ENCODE results near the gene DNMBP. TPM values are rescaled to one million over a fixed set of nuclear protein-coding genes. Genes with fewer than 3 reads are reported as not detected.

DNMBP gene
- total RNA-seq, 5 donors from 2014 or later (not counting 1 experiment from before 2014, with no cell fraction given) = 4.4 to 5.8 (median 4.6) TPM

DNA sequence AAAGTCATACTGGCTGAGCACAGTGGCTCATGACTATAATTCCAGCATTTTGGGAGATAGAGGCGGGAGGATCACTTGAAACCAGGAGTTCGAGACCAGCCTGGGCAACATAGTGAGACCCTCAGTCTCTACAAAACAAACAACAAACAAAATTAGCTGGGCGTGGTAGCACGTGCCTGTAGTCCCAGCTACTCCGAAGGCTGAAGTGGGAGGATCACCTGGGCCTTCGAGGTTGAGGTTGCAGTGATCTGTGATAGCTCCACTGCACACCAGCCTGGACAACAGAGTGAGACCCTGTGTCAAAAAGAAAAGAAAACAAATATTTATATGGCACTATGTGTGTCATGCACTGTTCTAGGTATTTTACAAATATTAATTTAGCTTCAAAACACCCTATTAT lies 94.3 kb downstream of the DNMBP start:
- H3K4me1 Mint-ChIP-seq = no peaks in the 10 kb centered on the region
- ATAC-seq (replicated peaks in 1 of 4) (no peak), DNase-seq (no peak)
- Histone ChIP-seq H3K9me3 (no peaks in the 10 kb centered on the region), H3K36me3 (ENCODE audit: control insufficient read depth in 2 of 2, extremely low read depth in 1 of 2, insufficient read depth in 1 of 2, low read length in 1 of 2) (peaks cover 0 to 3% of the 10 kb centered on the region in 2 donors), H3K4me1 (ENCODE audit: control insufficient read depth in 1 of 2, extremely low read depth in 1 of 2, insufficient read depth in 2 of 2, low read length in 2 of 2) (no peaks in the 10 kb centered on the region), H3K27ac (ENCODE audit: low read length) (no peak overlapping the region), H3K4me3 (ENCODE audit: control insufficient read depth in 1 of 2, extremely low read depth in 1 of 2, low read length in 1 of 2) (no peak overlapping the region), H3K27me3 (replicated peaks in 1 of 2; ENCODE audit: control insufficient read depth in 2 of 2, extremely low read depth in 1 of 2, insufficient read depth in 2 of 2, low read length in 1 of 2) (no peaks in the 10 kb centered on the region)
- 92% methylated on average over 2 of the region's 6 CpGs for WGBS (ENCODE audit: insufficient coverage)
- H3K36me3 Mint-ChIP-seq = peaks cover 3% of the 10 kb centered on the region
- H3K27ac Mint-ChIP-seq = no peak overlapping the region
- POLR2A ChIA-PET = no interaction called here
- no peak overlapping the region for H3K4me3 Mint-ChIP-seq
- CTCF ChIA-PET = no interaction called here
- H3K27me3 Mint-ChIP-seq = no peaks in the 10 kb centered on the region
- H3K9me3 Mint-ChIP-seq = no peaks in the 10 kb centered on the region

DNA sequence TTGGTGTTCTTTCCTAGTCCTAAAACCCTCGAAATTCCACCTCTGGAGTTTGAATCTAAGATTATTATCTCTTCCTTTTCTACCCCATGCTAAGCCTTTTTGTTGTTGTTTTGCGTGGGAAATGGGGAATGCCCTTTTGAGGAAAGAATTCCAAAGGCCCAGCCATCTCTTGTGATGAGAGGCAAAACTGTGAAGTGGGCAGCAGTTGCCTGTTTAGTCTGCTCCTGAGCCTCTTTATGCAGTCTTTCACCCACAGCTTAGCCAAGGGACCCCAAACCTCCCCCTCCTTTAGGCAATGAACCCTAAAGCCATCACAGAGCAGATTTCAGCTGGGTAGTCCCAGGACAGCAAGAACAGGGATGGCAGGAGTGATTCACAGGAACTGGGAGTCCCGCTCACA lies 95.5 kb downstream of the DNMBP start:
- peaks cover 3% of the 10 kb centered on the region for H3K36me3 Mint-ChIP-seq
- Histone ChIP-seq H3K4me3 (ENCODE audit: control insufficient read depth in 1 of 2, extremely low read depth in 1 of 2, low read length in 1 of 2) (no peak overlapping the region), H3K4me1 (ENCODE audit: control insufficient read depth in 1 of 2, extremely low read depth in 1 of 2, insufficient read depth in 2 of 2, low read length in 2 of 2) (no peaks in the 10 kb centered on the region), H3K27ac (ENCODE audit: low read length) (no peak overlapping the region), H3K36me3 (ENCODE audit: control insufficient read depth in 2 of 2, extremely low read depth in 1 of 2, insufficient read depth in 1 of 2, low read length in 1 of 2) (peaks cover 0 to 3% of the 10 kb centered on the region in 2 donors), H3K9me3 (no peaks in the 10 kb centered on the region), H3K27me3 (replicated peaks in 1 of 2; ENCODE audit: control insufficient read depth in 2 of 2, extremely low read depth in 1 of 2, insufficient read depth in 2 of 2, low read length in 1 of 2) (no peaks in the 10 kb centered on the region)
- no peaks in the 10 kb centered on the region for H3K9me3 Mint-ChIP-seq
- ChIA-PET CTCF (no interaction called here), POLR2A (no interaction called here)
- no peak overlapping the region for H3K27ac Mint-ChIP-seq
- WGBS (ENCODE audit: insufficient coverage) = no CpG with 5 or more reads among the region's 3 CpGs
- no peaks in the 10 kb centered on the region for H3K27me3 Mint-ChIP-seq
- no peaks in the 10 kb centered on the region for H3K4me1 Mint-ChIP-seq
- H3K4me3 Mint-ChIP-seq = no peak overlapping the region
- ATAC-seq (replicated peaks in 1 of 4) (no peak), DNase-seq (no peak)

DNA sequence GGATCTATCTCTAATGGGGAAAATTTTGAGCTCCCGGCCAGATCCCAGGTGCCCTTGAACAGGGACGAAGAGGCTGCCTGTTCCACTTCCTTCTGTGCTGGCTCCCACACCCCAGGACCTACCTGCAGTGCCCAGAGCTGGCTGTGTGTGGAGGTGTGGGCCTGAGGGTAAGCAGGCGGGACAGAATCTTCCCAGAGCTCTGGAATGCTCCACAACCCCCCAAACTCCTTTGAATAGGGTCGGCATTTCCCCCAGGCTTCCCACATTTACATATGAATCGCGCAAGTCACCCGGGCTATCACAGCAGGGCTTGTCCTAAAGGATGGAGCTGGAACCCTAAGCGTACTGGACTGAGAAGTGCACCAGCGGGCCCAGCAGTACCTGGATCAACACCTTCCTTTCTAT lies 95.9 kb downstream of the DNMBP start:
- POLR2A ChIA-PET = no interaction called here
- peaks cover 5% of the 10 kb centered on the region for H3K36me3 Mint-ChIP-seq
- H3K27me3 ChIP-seq (replicated peaks in 1 of 2; ENCODE audit: control insufficient read depth in 2 of 2, extremely low read depth in 1 of 2, insufficient read depth in 2 of 2, low read length in 1 of 2) = no peaks in the 10 kb centered on the region
- H3K9me3 Mint-ChIP-seq = no peaks in the 10 kb centered on the region
- no peaks in the 10 kb centered on the region for H3K27me3 Mint-ChIP-seq
- no peak for ATAC-seq (replicated peaks in 1 of 4)
- H3K4me1 ChIP-seq (ENCODE audit: control insufficient read depth in 1 of 2, extremely low read depth in 1 of 2, insufficient read depth in 2 of 2, low read length in 2 of 2) = no peaks in the 10 kb centered on the region
- H3K4me1 Mint-ChIP-seq = no peaks in the 10 kb centered on the region
- H3K9me3 ChIP-seq = no peaks in the 10 kb centered on the region
- no peak overlapping the region for H3K27ac Mint-ChIP-seq
- CTCF ChIA-PET = no interaction called here
- WGBS (ENCODE audit: insufficient coverage) = 85% methylated on average over 6 of the region's 9 CpGs
- H3K4me3 ChIP-seq (ENCODE audit: control insufficient read depth in 1 of 2, extremely low read depth in 1 of 2, low read length in 1 of 2) = no peak overlapping the region
- H3K27ac ChIP-seq (ENCODE audit: low read length) = no peak overlapping the region
- H3K36me3 ChIP-seq (ENCODE audit: control insufficient read depth in 2 of 2, extremely low read depth in 1 of 2, insufficient read depth in 1 of 2, low read length in 1 of 2) = peaks cover 0 to 5% of the 10 kb centered on the region in 2 donors
- no peak overlapping the region for H3K4me3 Mint-ChIP-seq
- no peak for DNase-seq

DNA sequence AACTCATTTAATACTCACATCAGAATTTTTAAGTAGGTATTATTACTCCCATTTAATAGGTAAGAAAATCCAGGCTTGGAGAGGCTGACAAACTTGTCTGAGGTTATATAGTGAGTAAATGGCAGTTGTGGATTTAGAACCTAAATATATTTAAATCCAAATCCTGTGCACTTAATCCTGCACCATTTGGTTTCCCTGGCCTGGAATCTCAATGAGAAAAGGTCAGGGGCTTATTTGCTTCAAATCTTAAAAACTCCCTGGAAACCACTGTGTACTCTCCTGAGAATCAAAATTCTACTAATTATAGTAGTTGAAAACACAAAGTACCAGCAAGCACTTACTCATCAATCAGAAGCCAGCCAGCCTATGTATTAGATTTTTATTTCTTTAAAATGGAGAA lies 97.7 kb downstream of the DNMBP start:
- Histone ChIP-seq H3K27me3 (replicated peaks in 1 of 2; ENCODE audit: control insufficient read depth in 2 of 2, extremely low read depth in 1 of 2, insufficient read depth in 2 of 2, low read length in 1 of 2) (no peaks in the 10 kb centered on the region), H3K27ac (ENCODE audit: low read length) (no peak overlapping the region), H3K4me1 (ENCODE audit: control insufficient read depth in 1 of 2, extremely low read depth in 1 of 2, insufficient read depth in 2 of 2, low read length in 2 of 2) (no peaks in the 10 kb centered on the region), H3K4me3 (ENCODE audit: control insufficient read depth in 1 of 2, extremely low read depth in 1 of 2, low read length in 1 of 2) (no peak overlapping the region), H3K9me3 (no peaks in the 10 kb centered on the region), H3K36me3 (ENCODE audit: control insufficient read depth in 2 of 2, extremely low read depth in 1 of 2, insufficient read depth in 1 of 2, low read length in 1 of 2) (peaks cover 5 to 6% of the 10 kb centered on the region in 2 donors)
- POLR2A ChIA-PET = no interaction called here
- CTCF ChIA-PET = no interaction called here
- Mint-ChIP-seq H3K9me3 (no peaks in the 10 kb centered on the region), H3K4me3 (no peak overlapping the region), H3K36me3 (peaks cover 19% of the 10 kb centered on the region), H3K27me3 (no peaks in the 10 kb centered on the region), H3K4me1 (no peaks in the 10 kb centered on the region), H3K27ac (no peak overlapping the region)
- no peak for ATAC-seq (replicated peaks in 1 of 4)
- no peak for DNase-seq

DNA sequence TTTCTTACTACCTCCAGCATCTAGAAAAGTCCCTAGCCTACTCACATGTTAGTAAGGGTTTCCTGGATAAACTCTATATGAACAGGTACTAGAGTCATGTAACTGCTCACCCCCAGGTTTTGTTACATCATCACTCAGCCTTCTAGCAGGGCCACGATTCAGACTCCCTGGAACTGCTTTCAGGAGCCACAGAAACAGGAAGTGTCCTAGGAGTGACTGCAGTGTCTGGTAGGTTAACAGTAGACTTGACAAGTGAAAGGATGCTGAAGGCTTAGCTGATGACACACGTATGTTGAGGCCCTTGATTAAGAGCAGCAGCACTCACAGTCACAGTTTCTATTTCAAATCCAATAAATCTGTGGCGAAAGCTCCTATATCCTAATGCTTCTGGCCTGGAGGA lies 101.2 kb downstream of the DNMBP start:
- Mint-ChIP-seq H3K36me3 (peaks cover 33% of the 10 kb centered on the region), H3K9me3 (no peaks in the 10 kb centered on the region), H3K27me3 (no peaks in the 10 kb centered on the region), H3K4me1 (no peaks in the 10 kb centered on the region), H3K27ac (no peak overlapping the region), H3K4me3 (no peak overlapping the region)
- ATAC-seq (replicated peaks in 1 of 4) (no peak), DNase-seq (no peak)
- ChIA-PET CTCF (no interaction called here), POLR2A (no interaction called here)
- H3K27ac ChIP-seq (ENCODE audit: low read length) = no peak overlapping the region
- H3K36me3 ChIP-seq (ENCODE audit: control insufficient read depth in 2 of 2, extremely low read depth in 1 of 2, insufficient read depth in 1 of 2, low read length in 1 of 2) = peaks cover 8 to 14% of the 10 kb centered on the region in 2 donors
- WGBS (ENCODE audit: insufficient coverage) = 93% methylated on average over 2 of the region's 3 CpGs
- H3K27me3 ChIP-seq (replicated peaks in 1 of 2; ENCODE audit: control insufficient read depth in 2 of 2, extremely low read depth in 1 of 2, insufficient read depth in 2 of 2, low read length in 1 of 2) = no peaks in the 10 kb centered on the region
- no peaks in the 10 kb centered on the region for H3K4me1 ChIP-seq (ENCODE audit: control insufficient read depth in 1 of 2, extremely low read depth in 1 of 2, insufficient read depth in 2 of 2, low read length in 2 of 2)
- H3K4me3 ChIP-seq (ENCODE audit: control insufficient read depth in 1 of 2, extremely low read depth in 1 of 2, low read length in 1 of 2) = no peak overlapping the region
- no peaks in the 10 kb centered on the region for H3K9me3 ChIP-seq

DNA sequence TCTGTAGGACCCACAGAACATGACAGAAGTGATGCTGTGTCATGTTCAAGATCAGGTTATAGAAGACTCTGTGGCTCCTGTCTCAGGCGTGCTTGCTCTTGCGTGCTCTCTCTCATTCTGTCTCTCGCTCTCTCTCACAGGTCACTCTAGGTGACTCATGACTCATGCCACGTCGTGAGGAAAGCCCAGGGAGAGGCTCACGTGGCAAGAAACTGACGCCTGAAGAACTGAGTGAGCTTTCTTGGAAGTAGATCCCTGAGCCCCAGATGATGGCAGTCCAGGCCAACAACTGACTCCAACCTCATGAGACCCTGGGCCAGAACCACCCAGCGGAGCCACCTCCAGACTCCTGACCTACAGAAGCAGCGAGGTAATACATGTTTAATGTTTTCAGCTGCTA lies 103.3 kb downstream of the DNMBP start:
- H3K4me3 ChIP-seq (ENCODE audit: control insufficient read depth in 1 of 2, extremely low read depth in 1 of 2, low read length in 1 of 2) = no peak overlapping the region
- no peaks in the 10 kb centered on the region for H3K4me1 Mint-ChIP-seq
- ATAC-seq (replicated peaks in 1 of 4) (no peak), DNase-seq (no peak)
- peaks cover 8 to 14% of the 10 kb centered on the region in 2 donors for H3K36me3 ChIP-seq (ENCODE audit: control insufficient read depth in 2 of 2, extremely low read depth in 1 of 2, insufficient read depth in 1 of 2, low read length in 1 of 2)
- H3K36me3 Mint-ChIP-seq = peaks cover 38% of the 10 kb centered on the region
- no peaks in the 10 kb centered on the region for H3K9me3 Mint-ChIP-seq
- no peaks in the 10 kb centered on the region for H3K27me3 ChIP-seq (replicated peaks in 1 of 2; ENCODE audit: control insufficient read depth in 2 of 2, extremely low read depth in 1 of 2, insufficient read depth in 2 of 2, low read length in 1 of 2)
- no peak overlapping the region for H3K27ac Mint-ChIP-seq
- no peaks in the 10 kb centered on the region for H3K27me3 Mint-ChIP-seq
- H3K4me3 Mint-ChIP-seq = no peak overlapping the region
- WGBS (ENCODE audit: insufficient coverage) = 89% methylated on average over 7 of the region's 9 CpGs
- ChIA-PET CTCF (no interaction called here), POLR2A (interaction anchor here in 1 of 2 donors (0.7 kb wide), 1 partner anchor 36 kb away, joined by 3 read pairs; no protein-coding TSS in a partner anchor)
- H3K9me3 ChIP-seq = no peaks in the 10 kb centered on the region
- H3K27ac ChIP-seq (ENCODE audit: low read length) = no peak overlapping the region
- H3K4me1 ChIP-seq (ENCODE audit: control insufficient read depth in 1 of 2, extremely low read depth in 1 of 2, insufficient read depth in 2 of 2, low read length in 2 of 2) = no peaks in the 10 kb centered on the region

DNA sequence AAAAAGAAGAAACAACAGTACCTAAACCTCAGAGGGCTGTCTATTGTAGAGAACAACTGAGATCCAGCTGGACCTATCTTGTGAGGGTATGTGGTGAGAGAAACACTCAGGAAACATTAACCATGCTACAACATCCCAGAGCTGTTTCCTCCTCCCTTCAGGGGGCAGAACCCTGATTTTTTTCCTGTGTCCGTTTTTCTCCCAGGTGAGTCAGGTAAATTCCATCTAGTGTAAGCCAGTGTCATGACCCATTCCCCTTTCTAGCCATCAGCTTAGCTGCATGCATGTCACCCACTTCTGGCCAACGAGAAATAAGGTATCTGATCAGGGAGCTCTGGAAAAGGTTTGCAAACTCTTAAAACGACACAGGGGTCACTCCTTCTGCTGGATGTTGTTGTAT lies 103.8 kb downstream of the DNMBP start:
- Histone ChIP-seq H3K4me1 (ENCODE audit: control insufficient read depth in 1 of 2, extremely low read depth in 1 of 2, insufficient read depth in 2 of 2, low read length in 2 of 2) (no peaks in the 10 kb centered on the region), H3K27ac (ENCODE audit: low read length) (no peak overlapping the region), H3K9me3 (no peaks in the 10 kb centered on the region), H3K4me3 (ENCODE audit: control insufficient read depth in 1 of 2, extremely low read depth in 1 of 2, low read length in 1 of 2) (no peak overlapping the region), H3K36me3 (ENCODE audit: control insufficient read depth in 2 of 2, extremely low read depth in 1 of 2, insufficient read depth in 1 of 2, low read length in 1 of 2) (peaks cover 8 to 14% of the 10 kb centered on the region in 2 donors), H3K27me3 (replicated peaks in 1 of 2; ENCODE audit: control insufficient read depth in 2 of 2, extremely low read depth in 1 of 2, insufficient read depth in 2 of 2, low read length in 1 of 2) (no peaks in the 10 kb centered on the region)
- no peak for ATAC-seq (replicated peaks in 1 of 4)
- no peaks in the 10 kb centered on the region for H3K9me3 Mint-ChIP-seq
- 100% methylated on average over 1 of the region's 3 CpGs for WGBS (ENCODE audit: insufficient coverage)
- POLR2A ChIA-PET = interaction anchor here in 1 of 2 donors (0.7 kb wide), 1 partner anchor 36 kb away, joined by 3 read pairs; no protein-coding TSS in a partner anchor
- H3K27ac Mint-ChIP-seq = no peak overlapping the region
- H3K36me3 Mint-ChIP-seq = peaks cover 39% of the 10 kb centered on the region
- H3K4me1 Mint-ChIP-seq = no peaks in the 10 kb centered on the region
- no peak for DNase-seq
- H3K4me3 Mint-ChIP-seq = no peak overlapping the region
- no peaks in the 10 kb centered on the region for H3K27me3 Mint-ChIP-seq
- CTCF ChIA-PET = no interaction called here

Data from T-cell (primary cell).